ENCODE data around the gene MYO18B.

Gene MYO18B

GRCh38 chr22:25853501-25854284 lies 111.7 kb downstream of the MYO18B start:
- no peak for DNase-seq

- no peak for DNase-seq
These were observed 127.8 kb downstream of the MYO18B start for GRCh38 chr22:25869771-25870170.

DNA sequence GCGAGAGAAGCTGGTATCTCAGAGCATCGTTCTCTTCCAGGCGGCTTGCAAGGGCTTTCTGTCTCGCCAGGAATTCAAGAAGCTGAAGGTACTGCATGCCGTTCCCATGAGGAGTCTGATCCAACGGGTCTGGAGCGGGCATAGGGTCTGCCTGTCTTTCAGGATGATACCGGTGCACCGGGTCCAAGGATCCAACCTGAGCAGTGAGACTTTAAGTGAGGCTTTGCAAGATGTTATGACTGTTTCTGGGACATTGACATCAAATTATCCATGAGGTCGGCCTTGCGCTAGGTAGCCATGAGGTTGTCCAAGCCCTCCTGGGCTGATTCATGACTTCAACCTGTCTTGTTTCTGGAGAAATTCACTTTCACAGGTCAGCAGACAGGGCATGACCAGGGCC lies 132.3 kb downstream of the MYO18B start:
- DNase-seq: no peak

- no peak for DNase-seq
These were observed 133.5 kb downstream of the MYO18B start for GRCh38 chr22:25875461-25875860.

- no peak for DNase-seq
These were observed 134.9 kb downstream of the MYO18B start for GRCh38 chr22:25876871-25877270.

DNA sequence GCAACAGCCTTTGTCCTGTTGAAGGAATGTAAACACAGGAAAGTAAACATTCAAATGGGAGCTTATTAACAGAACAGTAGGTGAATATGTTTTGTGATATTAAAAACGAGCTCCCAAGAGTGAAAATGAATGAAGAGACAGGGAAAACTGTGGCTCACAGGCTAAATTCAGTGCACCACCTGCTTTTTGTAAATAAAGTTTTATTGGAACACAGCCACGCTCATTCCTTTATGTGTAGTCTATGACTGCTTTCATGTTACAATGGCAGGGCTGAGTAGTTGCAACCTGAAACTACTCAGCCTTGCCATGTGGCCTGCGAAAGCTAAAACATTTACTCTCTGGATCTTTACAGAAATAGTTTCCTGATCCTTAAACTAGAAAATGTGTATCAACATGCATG lies 136.9 kb downstream of the MYO18B start:
- DNase-seq: no peak

DNA sequence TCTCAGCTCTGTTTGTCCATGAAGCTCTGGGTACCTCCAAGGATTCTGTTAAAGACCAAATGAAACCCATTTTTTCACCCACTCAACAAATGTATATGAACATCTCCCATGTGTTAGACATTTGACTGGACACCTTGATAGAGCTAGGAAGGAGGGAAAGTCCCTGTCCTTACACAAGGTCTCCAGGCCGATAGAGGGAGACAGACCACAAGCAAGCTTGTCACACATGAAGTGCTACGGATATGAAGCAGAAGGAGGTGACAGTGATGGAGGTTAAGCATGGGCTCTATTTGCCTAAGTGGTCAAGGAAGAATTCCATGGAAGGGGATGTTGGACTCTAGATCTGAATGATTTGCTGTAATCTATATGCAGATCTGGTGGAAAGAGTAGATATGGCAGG lies 138.5 kb downstream of the MYO18B start:
- no peak for DNase-seq

GRCh38 chr22:25881210-25881755 lies 139.3 kb downstream of the MYO18B start:
- DNase-seq: no peak

GRCh38 chr22:25882360-25882759 lies 140.4 kb downstream of the MYO18B start:
- no peak for DNase-seq

- no peak for DNase-seq
These were observed 141.6 kb downstream of the MYO18B start for GRCh38 chr22:25883482-25884033.

GRCh38 chr22:25884121-25884520 lies 142.1 kb downstream of the MYO18B start:
- DNase-seq: no peak

DNA sequence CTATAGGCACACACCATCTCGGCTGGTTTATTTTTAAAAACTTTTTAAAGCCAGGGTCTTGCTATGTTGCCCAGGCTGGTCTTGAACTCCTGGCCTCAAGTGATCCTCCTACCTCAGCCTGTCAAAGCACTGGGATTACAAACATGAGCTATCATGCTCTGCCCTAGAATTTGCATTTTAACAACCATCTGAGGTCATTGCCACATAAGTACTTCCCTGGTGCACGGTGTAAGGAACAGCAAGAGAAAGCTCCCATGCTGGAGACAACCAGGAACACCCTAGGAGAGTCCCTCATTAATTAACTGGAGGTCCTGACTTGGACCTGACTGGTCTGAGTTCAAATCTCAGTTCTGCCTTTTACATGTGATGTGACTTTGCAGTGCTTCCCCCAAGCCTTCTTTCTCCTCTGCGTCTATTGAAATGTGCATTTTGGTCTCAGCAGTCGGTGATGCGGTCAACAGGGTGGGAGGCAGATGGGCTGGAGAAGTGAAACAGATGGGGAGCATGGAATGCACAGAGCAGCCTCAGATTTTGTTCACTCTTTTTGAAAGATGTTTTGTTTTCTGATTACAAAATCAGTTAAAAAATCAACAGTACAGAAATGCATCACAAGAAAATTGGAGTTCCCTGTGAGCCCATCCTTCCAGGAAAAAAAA lies 146.5 kb downstream of the MYO18B start:
- DNase-seq: no peak

GRCh38 chr22:25890651-25891050 lies 148.7 kb downstream of the MYO18B start:
- DNase-seq: no peak

DNA sequence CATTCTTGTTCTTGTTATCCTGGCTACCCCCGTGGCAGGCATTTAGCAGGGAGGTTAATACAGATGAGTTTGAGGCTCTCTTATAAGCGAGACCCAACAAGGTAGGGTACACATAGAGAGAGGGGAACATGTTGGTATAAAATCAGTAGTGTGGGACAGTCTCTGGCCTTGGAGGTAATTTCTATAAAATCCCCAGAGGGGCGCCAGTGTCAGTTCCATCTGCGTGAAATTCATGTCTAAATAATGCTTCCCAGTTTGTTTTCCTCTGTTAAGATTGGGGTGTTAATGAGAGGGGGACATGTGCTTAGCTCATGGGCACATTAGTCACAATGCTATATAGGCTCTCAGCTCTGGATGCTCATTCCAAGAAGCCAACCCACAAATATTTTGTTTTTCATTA lies 150.7 kb downstream of the MYO18B start:
- DNase-seq: no peak

- no peak for DNase-seq
These were observed 153.7 kb downstream of the MYO18B start for GRCh38 chr22:25895678-25896077.

DNA sequence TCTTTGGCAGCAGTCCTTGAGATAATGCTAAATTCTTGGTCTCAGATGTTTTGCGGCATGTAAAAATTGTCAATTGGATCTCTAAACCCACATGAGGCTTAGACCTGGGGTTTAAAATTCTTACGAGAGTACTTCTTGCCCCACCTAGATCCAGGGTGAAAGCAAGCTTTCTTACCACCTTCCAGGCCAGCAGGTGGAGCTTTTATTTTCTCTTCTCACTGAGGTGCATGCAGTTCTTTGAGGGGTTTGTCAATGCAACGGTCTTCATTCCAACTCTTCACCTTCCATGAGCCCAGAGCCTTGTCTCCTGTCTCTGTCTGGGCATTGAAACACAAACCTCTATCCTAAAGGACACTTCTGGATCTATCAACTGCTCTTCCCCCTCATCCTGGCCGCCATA lies 154.1 kb downstream of the MYO18B start:
- no peak for DNase-seq

DNA sequence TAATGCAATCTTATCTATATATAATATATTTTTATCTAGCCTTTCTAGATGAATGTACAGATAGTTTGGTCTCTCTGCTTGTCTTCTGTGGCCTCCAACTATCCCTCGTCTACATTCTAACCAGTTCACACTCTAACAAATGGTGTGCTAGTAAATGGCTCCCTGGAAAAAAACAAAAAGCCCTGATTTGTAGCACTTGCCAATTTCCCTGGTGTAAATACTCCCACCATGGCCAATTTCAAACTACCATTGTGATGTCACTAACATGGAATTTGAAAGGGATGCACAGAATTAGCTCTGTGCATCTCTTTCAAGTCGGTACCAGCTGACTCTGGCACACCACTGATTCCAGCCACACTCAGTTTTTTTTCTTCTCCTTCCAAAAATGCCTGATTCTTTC lies 154.6 kb downstream of the MYO18B start:
- no peak for DNase-seq

DNA sequence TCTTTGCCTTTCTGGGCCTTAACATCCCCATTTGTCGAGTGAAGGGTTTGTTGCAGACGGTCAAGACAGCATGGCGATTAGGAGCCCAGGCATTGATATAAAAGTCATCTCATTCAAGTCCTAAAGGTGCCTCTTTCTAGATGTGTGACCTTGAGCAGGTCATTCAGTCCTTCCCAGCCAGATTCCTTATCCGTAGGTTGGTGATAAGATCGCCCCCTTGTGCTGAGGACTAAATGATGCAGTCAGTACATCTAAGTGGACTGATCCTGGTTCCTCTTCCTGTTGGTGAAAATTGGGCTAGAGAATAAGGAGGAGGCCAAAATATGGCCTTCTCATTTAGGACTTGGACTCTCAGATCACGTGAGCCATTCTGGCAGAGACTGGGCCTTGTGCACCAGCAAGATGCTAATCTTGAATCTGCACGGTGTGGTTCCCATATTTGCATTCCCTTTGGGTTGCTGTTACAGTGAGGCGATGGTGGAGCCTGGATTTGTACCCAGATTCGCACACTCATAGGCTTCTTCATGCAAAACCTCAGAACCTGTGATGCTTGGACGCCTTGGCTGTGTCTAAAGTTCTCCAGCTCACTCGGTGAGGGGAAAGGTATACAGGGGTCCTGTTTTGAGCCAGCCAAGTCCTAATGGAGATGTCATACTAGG lies 156.8 kb downstream of the MYO18B start:
- DNase-seq: no peak

- DNase-seq: no peak
These were observed 157.6 kb downstream of the MYO18B start for GRCh38 chr22:25899566-25899965.

- DNase-seq: no peak
These were observed 158.4 kb downstream of the MYO18B start for GRCh38 chr22:25900390-25900789.

DNA sequence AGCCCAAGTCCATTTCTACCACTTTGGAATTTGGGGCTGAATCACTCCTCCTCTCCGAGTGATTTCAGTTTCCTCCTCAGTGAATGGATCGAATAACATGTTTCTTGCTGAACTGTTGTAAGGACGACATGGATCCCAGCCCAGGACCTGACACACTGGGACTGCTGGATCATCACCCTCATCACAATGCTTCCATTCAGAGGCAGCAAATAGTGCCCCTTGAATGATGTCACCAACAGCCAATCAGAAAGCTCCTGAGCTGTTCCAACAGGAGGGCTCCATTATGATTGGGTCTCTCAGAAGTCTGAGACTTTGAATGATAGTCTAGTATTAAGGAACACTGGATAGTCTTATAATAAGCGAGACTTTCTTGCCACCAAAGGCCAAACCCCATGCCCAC lies 158.9 kb downstream of the MYO18B start:
- DNase-seq: no peak

DNA sequence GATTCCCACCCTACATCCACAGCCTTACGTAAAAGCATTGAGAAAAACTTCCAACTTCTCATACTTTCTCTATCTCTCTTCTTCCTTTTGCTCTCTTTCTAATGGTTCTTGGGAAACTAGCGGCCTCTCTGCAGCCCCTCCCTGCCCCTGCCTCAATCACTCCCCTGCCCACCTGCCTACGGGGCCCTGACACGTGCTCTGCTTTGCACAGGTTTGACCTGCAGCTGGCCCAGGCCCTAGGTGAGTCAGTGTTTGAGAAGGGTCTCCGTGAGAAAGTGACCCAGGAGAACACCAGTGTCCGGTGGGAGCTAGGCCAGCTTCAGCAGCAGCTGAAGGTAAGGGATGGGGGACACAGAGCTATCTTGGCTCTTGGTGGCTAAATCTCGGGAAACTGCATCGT lies 160.4 kb downstream of the MYO18B start:
- DNase-seq: no peak

DNA sequence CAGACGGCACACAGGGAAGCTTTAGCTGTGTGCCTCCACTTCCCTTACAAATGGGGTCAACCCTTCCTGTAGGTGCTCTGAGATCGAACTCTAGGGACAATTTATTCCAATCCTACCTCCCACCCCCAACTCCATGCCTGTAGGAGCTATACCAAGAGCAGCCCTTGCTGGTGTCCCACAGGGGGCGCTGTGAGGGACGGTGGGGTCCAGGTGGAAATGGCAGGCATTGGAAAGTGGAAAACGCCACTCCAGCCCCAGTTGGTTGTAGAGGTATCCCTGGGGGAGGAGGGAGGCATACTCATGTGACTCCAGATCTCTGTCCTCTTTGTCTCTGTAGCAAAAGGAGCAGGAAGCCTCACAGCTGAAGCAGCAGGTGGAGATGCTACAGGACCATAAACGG lies 161.3 kb downstream of the MYO18B start:
- no peak for DNase-seq

DNA sequence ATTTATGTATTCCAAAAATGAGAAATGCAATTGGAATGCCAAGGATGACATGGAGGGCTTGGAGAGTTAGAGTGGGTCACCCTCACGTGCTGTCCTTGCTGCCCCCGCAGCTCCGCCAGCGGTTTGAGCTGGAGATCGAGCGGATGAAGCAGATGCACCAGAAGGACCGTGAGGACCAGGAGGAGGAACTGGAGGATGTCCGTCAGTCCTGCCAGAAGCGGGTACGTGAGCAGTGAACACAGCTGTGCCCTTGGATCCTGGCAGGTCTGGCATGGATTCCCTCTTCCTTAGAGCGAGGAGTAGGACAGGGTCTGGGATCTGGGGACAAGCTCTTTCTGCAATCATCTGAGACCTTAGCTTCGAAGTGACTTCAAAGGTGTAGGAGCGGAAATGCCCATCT lies 166.2 kb downstream of the MYO18B start:
- no peak for DNase-seq

All from cortex of kidney (tissue), 1 donor.